ENCODE results near the gene KRT27.
"Not testable (repeated sequence)": the region's sequence is repeated elsewhere in the genome, so short reads cannot be mapped to it uniquely, and the experiment has no call there.

Gene KRT27

DNA sequence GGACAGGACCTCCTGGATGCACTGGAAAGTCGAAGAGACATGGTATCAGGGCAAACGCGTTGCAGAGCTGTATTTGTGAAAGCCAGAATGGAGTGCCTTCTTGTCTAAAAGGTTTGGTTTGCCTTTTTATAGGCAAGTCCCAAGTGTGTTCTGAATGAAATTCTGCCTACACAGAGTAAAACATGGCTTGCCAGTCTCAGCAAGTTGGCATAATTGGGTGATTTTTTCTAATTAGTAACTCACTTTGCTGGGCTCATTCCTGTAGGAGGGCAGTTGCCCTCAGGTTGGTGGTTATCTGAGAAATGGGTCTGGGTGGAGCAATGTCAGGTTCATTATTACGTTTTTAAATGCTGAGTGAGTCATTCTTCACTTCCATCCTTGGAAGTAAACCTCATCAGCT is 27.1 kb downstream of the KRT27 start, which contains the start of gene KRT25:
Gene KRT25, minus strand, starts transcription at position 101 of the 400 bp plus-strand sequence. Its CDS starts 60 bp downstream, at position 41.
- no peak for DNase-seq

DNA sequence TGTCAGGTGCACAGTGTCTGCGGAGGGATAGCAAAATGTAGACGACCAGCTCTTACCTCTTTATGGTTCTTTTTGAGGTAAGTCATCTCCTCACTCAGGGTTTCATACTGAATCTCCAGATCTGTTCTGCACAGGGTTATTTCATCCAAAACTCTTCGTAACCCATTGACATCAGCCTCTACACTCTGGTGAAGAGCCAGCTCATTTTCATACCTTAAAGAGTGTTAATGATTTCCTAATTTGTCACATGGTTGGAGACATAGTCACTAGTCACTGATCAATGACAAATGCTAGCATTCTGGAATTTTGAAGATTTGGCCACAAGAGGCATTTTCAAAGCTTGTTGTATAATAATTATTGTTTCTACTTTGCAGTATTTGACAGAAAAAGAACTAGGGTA is 28.5 kb downstream of the KRT27 start:
- no peak for DNase-seq

DNA sequence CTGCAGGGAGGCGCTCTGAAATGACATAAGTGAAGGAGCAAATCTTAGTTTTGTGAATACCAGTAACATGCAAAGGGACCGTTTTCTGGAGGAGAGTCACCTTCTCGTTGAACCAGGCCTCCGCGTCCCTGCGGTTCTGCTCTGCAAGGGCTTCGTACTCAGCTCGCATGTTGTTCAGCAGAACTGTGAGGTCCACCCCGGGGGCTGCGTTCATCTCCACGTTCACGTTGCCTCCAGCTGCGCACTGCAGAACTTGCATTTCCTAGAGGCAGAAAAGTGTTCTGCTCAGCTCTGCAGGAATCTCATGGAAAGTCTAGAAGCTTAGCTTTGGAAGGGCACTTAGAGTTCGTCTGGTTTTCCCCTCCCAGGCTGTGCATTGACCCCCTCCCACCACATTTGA is 31.3 kb downstream of the KRT27 start:
- no peak for DNase-seq

DNA sequence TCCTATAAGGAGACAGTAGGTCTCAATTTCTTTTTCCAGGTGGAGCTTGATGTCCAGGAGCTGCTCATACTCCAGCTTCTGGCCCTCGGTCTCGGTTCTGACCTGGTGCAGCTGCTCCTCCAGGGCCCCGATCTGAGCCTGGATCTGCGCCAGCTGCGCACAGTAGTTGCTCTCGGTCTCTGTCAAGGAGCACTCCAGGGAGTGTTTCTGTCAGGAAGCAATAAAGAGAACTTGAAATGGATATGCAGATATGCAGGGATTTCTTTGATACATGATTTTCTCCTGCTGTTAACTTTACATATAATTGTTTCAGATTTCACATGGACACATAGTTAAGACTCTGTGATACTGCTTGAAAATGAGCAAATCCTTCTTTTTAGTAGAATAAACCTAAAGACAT is 32.0 kb downstream of the KRT27 start:
- no peak for DNase-seq

DNA sequence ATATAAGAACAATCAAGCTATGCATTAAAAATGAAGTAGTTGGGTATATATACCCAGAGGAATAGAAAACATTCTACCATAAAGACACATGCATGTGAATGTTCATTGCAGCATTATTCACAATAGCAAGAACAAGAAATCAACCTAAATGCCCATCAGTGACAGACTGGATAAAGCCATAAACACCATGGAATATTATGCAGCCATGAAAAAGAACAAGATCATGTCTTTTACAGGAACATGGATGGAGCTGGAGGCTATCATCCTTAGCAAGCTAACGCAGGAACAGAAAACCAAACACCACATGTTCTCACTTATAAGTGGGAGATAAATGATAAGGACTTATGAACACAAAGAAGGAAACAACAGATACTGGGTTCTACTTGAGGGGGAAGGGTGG is 33.7 kb downstream of the KRT27 start:
- not testable (repeated sequence) for DNase-seq

DNA sequence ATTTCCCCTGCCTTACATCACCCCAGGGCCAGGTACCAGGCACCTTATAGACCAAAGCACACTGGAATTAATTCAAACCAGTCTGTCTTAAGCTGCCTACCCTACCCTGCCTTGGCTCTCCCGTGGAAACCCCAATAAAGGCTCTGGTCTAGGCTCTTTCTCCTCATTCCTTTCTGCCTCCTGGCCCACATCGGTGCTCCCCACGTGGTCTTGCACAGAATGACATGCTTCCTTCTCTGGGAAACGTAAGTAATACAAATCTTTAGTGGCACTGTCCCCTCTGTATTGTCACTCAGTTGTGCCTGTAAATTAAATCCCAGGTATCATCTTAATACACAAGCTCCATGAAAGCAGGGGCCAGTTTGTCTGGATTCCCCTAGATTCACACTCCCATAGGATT is 43.8 kb downstream of the KRT27 start:
- no peak for DNase-seq

DNA sequence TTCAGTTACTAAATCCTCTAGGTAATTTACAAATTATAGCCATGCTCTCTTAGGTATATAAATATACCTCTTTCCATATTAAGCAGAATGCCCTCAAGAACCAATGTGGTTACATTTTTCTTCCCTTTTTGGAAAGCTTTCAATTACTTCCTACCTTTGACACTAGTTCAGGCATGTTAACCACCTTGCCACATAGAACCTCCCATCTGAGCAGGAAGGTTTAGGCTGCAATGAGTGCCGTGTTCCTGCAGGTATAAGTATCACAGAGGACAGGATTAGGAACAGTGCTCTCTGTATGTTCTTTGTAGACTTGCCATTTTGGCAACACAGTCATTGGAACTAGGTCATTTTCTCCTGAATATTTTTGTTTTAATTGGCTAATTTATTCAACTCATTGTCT is 47.3 kb downstream of the KRT27 start:
- no peak for DNase-seq

DNA sequence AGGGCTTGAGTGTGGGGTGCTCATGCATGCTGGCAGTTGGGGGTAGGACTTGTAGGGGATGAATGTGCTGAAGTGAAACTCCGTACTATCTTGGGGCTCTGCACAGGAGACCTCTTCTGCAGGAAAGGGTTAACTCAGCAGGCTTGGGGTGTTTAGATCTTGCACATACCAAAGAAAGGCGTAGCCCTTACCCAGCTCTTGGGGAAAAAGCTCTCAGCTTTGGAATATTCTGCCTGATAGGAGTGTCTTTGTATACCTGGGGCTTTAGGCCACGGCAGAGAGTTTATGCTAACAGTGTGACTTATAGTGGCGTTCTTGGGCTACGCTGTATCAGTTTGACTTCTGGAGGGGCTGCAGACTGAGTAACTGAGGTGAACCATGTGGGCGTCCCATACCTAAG is 48.3 kb downstream of the KRT27 start:
- DNase-seq, result no peak

DNA sequence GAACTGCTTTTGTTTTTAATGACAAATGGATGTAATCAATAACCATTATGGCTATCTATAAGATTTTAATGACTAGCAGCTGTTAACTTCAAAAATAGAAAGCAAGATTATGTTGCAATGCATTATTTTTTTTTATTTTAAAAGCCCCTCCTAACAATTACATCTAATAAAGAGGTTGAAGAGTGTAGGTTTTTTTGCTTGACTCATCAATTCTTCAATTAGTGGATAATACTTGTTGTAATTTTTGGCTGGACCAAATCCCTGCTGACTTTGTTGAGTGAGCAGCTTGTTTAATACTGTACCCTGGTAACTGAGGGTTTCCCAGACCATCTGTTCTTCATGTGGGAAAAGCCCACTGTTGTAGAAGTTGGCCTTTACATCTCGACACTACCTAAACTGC is 51.4 kb downstream of the KRT27 start:
- no peak for DNase-seq

DNA sequence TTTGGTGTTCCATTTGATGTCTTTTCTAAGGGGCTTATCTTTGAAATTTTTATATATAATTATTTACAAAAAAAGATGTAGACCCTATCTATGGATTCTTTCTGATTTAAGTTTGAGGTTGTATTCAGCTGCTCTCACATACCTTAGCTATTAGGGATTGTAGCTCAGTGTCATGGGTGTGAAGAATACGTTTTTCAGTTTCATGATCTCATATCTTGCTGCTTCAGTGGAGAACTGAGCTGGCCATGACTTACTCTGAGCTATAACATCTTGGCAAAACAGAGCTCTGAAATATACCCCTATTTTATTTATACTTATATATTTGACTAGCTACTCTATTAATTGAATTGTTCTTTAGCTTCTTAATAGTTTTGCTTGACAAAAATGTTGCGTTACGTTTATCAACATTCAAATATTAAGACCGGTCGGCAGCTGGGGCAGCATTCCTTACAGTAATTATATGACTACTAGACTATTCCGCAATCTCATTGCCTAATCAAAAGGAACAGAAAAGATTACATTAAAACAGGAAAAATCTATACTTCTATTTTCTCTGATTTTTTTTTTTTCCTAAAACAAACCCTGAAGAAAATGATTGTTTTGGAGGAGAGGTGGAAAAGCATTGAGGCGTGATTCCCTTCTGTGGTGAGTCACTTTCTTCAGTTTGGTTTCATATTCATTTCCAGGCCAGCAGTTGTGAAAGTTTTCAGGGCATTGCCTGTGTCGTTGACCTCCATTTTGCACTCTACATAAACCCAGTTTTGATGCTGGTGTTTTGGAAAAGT is 54.7 kb downstream of the KRT27 start:
- no peak for DNase-seq

DNA sequence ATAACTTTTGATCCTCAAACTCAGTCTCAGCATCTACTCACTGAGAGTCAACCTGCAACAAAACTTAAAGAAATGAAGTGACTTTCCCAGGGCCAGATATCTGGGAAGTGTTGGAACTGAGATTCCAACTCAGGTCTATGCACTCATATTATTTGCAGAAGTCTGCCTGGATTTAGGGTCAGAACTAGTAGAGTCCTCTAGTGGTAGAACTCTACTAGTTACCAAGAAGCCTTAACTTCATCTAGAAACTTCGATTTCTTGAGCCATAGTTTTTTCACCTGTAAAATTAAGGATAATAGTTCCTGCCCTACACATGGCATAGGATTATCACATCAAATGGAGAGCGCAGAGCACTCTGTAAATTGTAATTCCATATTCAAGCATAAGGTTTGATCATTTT is 55.4 kb downstream of the KRT27 start:
- no peak for DNase-seq
